GM21447 (cell line): ENCODE data around the gene OSBPL10.
"Not testable (repeated sequence)": the region's sequence is repeated elsewhere in the genome, so short reads cannot be mapped to it uniquely, and the experiment has no call there.

Source experiments
- ATAC-seq: cut with Tn5 transposase; IDR thresholded peaks from one replicate; pipeline ENCODE4 v1.9.1; 2021; ENCODE audit not compliant: unreplicated experiment

Gene OSBPL10

GRCh38 chr3:31892916-31893573, 88.0 kb downstream of the OSBPL10 start:
- ATAC-seq: no peak

DNA sequence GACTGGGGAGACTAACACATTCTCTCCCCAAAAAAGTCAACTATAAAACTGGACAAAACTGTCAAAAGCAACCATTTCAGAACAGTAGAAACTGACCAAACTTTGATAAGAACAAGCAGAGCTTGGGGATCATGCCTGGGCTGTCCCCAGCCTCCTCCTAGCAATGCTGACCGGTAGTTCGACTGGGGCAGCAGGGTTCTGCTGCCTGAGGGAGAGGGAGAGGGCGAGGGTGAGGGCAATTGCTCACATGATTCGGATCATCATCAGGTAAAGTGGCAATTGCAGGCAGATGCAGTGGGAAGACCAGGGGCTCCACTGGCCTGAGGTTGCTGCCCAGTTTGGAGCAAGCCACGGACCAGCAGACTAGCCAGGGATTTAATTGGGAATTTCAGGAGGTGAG, 88.6 kb downstream of the OSBPL10 start:
- ATAC-seq: no peak

DNA sequence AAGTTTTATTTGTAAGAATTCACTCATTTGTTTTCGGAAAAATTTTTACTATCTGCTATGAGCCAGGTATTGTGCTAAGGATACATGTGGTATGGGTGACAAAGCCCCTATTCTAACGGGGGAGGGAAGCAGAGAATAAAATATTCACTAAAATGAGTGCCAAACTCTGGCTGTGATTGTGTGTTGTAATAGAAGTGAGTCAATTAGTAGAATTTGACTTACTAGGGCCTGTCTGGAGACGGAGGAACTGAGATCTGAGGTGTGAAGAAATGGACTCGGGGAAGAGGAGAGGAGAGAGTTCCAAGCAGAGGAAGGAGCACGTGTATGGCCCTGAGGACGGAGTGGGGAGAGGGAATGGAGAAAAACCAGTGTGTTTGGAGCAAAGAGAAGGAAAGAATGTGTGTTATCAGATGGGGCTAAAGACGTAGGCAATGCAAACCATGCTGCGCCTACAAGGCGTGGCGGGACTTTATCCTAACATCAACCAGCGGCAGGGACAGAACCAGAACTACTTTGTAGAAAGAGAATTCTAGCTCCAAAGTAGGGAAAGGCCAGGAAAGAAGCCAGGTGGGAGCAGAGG, 89.1 kb downstream of the OSBPL10 start:
- no peak for ATAC-seq

GRCh38 chr3:31890742-31891469, 90.2 kb downstream of the OSBPL10 start:
- ATAC-seq: no peak

DNA sequence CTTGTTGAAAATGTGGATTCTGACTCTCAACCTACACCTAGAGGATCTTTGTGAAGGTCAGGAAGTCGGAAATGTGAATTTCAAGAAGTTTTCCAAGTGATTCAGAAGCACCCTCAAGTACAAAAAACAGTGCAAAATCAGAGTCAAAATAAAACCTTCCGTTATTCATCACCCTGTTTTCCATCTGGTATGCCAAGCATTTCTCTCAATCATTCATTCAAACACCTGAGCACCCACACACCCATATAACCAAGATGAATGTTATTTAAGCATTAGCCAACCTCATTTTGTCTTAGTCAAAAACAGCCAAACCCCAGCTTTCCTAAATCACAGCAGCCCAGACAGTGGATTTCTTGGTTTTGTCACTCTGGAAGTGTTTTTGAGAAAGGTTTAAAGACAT, 91.1 kb downstream of the OSBPL10 start:
- no peak for ATAC-seq

DNA sequence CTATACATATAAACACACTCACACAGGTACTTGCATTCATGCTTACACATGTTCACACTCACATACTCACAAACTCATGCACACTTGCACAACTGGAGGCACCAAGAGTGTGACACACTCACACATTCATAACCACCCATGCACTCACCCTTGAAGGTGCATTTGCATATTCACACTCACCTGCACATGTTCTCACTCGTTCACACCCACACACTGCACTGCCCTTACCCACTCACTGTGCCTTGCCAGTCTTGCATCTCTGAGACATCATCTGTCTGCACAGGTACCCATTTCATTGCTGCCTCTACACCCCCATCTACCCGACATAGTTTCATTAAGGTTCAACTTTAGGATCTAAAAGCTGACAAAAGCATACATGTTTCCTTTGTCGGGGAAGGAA, 95.8 kb downstream of the OSBPL10 start:
- no peak for ATAC-seq

DNA sequence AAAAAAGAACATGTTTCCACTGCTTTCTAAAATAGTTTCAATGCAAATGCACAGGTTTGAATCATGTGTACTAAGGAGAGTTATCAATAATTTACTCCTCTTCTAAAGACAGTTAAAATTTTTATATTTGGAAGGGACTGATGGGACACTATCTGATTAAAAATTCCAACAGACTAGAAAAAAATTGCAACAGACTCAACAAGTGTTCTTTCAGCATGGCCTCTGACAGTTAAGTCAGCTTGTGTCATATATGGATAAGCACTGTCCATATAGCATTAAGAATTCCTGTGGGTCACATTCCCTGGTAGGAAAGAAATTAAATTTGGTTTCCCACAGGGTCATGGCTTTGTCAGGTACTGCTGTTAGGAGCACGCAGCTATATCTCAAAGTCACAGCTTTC, 96.8 kb downstream of the OSBPL10 start:
- ATAC-seq: no peak

GRCh38 chr3:31882895-31883294, 98.2 kb downstream of the OSBPL10 start:
- no peak for ATAC-seq

DNA sequence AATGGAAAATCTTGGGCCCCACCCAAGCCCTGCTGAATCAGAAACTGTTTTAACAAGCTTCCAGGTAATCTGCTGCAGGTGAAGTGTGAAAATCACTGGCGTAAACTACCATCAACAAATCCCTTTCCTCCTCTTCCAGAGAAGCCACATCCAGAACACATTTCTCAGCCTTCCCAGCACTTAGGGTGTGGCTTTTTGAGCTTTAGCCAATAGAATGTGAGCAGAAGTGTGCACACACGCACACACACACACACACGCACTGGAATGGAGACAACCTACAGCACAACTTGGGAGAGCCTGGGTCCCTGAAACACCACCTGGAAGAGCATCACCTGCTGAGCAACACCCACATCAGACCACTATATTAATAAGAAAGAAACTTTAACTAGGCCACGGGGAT, 98.6 kb downstream of the OSBPL10 start:
- no peak for ATAC-seq

GRCh38 chr3:31880482-31881078, 100.5 kb downstream of the OSBPL10 start:
- no peak for ATAC-seq

GRCh38 chr3:31880020-31880419, 101.0 kb downstream of the OSBPL10 start:
- ATAC-seq: no peak

GRCh38 chr3:31879365-31879764, 101.7 kb downstream of the OSBPL10 start:
- no peak for ATAC-seq

DNA sequence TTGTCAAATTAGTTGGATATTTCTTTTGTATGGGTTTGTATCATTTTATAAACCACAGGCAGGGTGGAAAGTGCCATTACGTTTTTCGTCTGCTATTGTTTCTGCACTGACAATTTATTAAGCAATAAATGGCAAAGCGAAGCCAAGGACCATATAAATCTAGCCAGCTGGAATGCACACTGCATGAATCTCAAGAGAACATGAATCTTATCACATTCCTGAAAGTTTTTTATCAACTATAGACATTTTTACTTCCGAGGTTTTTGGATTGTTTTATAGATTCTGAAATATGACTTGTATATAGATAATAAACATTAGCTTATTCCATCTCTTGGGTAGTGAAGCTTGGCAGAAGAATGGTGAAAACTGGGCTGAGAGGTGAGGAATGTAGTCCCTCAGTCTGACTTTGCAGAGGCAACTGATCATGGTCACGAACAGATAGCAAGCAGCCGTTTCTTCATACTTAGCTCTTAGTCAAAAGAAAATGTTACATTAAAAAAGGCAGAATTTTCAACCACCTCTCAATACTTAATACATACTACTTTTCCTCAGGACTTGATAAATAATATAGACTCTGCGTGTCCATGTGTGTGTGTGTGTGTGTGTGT, 102.7 kb downstream of the OSBPL10 start:
- ATAC-seq: no peak

GRCh38 chr3:31876331-31876730, 104.7 kb downstream of the OSBPL10 start:
- no peak for ATAC-seq

- ATAC-seq: no peak
Observed at GRCh38 chr3:31875437-31875836, 105.6 kb downstream of the OSBPL10 start.

GRCh38 chr3:31873254-31873820, 107.7 kb downstream of the OSBPL10 start:
- no peak for ATAC-seq

- ATAC-seq: no peak
Observed at GRCh38 chr3:31871939-31872507, 109.0 kb downstream of the OSBPL10 start.

DNA sequence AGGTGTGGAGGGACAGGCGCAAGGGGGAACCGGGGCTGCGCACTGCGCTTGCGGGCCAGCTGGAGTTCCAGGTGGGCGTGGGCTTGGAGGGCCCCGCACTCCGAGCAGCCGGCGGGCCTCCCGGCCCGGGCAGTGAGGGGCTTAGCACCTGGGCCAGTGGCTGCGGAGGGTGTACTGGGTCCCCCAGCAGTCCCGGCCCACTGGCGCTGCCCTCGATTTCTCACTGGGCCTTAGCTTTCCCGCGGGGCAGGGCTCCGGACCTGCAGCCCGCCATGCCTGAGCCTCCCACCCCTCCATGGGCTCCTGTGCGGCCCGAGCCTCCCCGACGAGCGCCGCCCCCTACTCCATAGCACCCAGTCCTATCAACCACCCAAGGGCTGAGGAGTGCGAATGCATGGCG, 111.0 kb downstream of the OSBPL10 start:
- not testable (repeated sequence) for ATAC-seq

- ATAC-seq: no peak
Observed at GRCh38 chr3:31868236-31868635, 112.8 kb downstream of the OSBPL10 start.

DNA sequence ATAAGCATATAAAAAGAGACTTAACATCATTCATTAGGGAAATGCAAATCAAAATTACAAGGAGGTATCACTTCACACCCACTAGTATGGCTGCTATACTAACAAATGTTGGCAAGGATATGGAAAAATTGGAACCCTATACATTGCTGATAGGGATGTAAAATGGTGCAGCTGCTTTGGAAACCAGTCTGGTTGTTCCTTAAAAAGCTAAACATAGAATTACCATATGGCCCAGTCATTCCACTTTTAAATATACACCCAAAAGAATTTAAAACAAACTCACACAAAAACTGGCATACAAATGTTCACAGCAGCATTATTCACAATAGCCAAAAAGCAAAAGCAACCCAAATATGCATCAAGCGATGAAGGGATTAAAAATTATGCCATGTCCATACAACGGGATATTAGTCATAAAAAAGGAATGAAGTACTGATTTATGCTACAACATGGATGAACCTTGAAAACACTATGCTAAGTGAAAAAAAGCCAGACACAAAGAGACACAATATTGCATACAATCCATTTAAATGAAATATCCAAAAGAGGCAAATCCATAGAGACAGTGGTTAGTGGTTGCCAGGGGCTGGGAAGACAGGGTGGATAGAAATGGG, 118.3 kb downstream of the OSBPL10 start:
- ATAC-seq: no peak
